ENCODE data around the gene SMAD7.

GRCh38 chr18:48946329-48946835 lies 4.4 kb downstream of the SMAD7 start:
- peak; percentile 49; the same call in 1 of the 2 replicates for TF ChIP-seq PATZ1 (CRISPR knock-in tag; IDR thresholded peaks at IDR 0.05; ENCODE audit: borderline replicate concordance)
- no peak for TF ChIP-seq ZNF8 (CRISPR knock-in tag; IDR thresholded peaks at IDR 0.05)
- no peak for TF ChIP-seq ZNF565 (CRISPR knock-in tag; conservative IDR thresholded peaks at IDR 0.05; ENCODE audit: low read depth)
